Retinal pigment epithelial cell (primary cell): Measurements from ENCODE around the gene TM9SF1.

Experiments used
- DNase-seq: peaks from one replicate; pipeline ENCODE4 v3.0.0-alpha.2; 2010; ENCODE audit warnings: low read depth
- H3K4me3 ChIP-seq: 2 replicates; pipeline ENCODE4 v1.5.1; 2011; ENCODE audit warnings: mild to moderate bottlenecking, low read length, control low read depth, moderate library complexity
- TF ChIP-seq, protein P1 (sequence below): conservative IDR thresholded peaks from 2 replicates; pipeline ENCODE4 v1.5.1; 2011; ENCODE audit warnings: low read depth, low read length, control low read depth, inconsistent platforms

The TM9SF1 gene

DNA sequence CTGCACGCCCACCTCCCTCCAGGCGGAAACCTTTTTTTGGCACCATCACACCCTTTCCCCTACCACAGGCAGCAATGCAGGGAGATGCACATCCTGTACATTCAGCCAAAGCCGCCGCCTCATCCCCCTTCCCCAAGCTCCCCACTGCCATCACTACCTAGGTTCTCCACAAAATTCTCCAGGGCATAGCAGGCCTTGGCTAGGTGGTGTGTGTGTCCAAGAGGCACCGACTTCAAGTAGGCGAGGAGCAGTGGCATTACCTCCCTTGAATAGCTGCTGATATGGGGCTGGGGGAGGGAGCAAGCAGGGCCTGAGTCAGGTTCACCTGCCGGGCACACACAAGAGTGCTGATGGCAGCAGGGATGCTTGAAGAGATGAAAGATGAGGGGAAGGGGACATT, 10.2 kb downstream of the TM9SF1 start:
- TF ChIP-seq, protein P1, sequence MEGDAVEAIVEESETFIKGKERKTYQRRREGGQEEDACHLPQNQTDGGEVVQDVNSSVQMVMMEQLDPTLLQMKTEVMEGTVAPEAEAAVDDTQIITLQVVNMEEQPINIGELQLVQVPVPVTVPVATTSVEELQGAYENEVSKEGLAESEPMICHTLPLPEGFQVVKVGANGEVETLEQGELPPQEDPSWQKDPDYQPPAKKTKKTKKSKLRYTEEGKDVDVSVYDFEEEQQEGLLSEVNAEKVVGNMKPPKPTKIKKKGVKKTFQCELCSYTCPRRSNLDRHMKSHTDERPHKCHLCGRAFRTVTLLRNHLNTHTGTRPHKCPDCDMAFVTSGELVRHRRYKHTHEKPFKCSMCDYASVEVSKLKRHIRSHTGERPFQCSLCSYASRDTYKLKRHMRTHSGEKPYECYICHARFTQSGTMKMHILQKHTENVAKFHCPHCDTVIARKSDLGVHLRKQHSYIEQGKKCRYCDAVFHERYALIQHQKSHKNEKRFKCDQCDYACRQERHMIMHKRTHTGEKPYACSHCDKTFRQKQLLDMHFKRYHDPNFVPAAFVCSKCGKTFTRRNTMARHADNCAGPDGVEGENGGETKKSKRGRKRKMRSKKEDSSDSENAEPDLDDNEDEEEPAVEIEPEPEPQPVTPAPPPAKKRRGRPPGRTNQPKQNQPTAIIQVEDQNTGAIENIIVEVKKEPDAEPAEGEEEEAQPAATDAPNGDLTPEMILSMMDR, result no peak
- no peak overlapping the region for H3K4me3 ChIP-seq
- DNase-seq, result no peak

DNA sequence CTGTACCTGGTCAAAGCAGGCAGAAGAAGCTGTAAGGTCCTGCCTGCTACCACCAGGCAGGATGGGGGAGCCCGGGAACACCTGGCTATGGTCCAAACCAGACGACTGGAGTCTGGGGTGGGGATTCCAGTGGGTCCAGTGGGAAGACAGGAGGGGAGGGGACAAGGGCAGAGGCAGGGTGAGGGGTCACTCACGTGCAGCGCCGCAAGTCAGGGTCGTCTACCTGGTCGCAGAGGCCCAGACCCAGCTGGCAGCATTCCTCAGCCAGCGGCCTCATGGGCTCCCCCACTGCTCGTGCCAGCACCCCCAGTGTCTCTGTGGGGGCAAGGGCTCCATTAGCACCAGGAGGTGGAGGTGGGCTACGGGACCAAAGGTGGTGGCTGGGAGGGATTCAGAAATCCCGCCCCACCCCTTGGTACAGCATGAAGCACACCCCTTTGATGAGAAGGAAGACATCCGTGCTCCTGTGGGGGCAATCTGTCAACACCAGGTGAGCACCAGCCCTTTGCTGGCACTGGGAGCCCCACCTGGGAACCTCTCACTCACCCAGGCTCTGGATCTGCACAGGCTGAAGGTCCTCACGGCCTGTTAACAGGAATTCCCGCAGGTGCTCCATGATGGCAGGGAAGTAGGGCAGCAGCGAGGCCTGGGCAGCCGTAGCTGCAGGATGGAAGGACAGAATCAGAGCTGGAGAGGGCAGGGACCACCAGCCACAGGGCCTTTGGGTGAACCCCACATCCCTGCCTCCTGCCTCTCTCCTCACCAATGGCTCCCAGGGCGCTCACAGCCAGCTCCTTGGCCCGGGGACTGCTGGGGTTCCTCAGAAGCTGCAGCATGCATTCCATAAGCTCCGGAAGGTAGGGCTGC, 10.9 kb downstream of the TM9SF1 start:
- no peak for DNase-seq
- TF ChIP-seq, protein P1, result no peak
- no peak overlapping the region for H3K4me3 ChIP-seq

DNA sequence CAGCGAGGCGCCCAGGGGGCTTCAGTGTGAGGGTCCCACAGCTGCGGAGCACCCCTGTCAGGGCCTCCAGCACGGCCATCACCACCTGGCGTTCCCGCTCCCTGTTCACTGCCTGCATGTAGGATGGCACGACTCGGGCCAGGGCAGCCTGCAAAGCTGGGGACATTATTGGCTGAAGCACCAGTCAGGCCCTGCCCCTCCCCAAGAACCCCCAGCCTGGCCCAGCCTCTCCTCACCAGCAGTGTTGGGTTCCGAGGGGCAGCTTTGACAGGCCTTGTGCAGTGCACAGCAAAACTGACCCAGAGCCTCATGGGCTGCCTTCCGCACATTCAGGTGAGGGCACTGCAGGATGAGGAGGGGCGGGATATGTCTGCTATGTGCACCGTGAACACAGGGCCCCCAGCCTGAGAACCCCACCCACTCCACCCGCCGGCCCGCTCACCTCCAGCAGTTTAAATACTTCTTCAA, 12.2 kb downstream of the TM9SF1 start:
- DNase-seq, result no peak
- no peak overlapping the region for H3K4me3 ChIP-seq
- TF ChIP-seq, protein P1, result no peak

DNA sequence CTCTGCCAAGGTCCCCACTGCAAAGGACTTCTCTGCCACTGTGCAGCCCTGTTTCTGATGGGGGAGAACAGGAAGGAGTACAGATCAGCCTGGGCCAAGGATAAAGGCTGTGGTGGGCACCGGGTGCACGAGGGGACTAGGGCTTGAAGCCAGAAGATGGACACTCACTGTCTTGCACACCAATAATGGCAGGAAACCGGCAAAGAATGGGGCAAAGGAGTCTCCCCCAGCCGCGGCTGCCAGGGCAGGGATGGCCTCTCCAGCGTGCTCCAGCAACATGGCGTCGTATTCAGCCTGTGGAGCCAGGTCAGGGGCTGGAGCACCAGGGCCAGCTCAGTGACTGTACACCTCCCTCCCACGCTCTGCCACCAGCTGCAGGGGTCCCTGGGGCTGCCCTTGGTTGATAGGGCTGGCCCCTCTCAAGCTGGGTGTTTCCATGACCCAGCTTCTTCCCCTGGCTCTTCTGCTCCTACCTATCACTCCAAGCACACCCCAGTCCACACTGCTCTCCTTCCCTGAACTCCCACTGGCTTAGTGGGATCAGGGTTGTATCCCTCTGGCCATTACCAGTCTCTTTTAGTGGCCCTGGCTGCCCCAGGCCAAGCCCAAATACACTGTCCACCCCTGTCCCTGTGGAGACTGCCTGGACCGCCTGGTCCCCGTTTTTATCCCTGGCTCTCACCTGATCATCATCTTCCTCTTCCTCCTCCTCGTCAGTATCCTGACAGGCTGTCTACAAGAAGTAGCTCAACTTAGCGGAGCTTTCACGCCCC, 12.9 kb downstream of the TM9SF1 start:
- TF ChIP-seq, protein P1, result no peak
- DNase-seq, result no peak
- no peak overlapping the region for H3K4me3 ChIP-seq

DNA sequence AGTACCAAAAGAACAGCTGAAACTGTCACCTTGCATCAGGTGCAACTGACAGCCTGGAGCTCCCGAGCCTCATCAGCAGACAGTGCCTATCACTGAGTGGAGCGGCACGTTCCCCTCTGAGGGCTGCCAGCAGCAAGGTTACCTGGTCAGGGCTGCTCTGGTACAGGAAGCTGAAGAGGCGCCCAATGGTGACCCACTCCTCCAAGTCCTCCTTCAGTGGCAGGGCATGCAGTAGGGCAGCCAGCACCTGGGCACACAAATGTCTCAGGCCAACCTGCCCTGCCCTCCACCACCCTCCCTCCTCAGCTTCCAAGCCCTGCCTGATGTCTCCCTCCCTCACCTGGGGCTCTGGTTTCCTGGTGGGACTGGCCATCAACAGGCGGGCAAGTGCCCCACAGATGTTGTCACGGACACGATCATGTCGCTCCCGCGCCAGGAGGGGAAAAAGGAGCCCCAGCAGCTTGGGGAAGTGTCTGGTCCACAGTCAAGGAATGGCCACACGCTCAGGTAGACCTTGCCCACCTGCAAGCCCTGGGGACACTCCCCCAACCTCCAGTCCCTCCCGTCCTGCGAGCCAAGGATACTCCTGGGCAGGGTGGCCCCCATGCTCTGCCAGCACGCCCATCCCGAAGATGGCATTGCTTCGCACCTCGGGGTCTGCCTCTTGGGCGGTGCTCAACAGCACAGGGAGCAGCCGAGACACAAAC, 13.7 kb downstream of the TM9SF1 start:
- DNase-seq, result no peak
- TF ChIP-seq, protein P1, result no peak
- no peak overlapping the region for H3K4me3 ChIP-seq

DNA sequence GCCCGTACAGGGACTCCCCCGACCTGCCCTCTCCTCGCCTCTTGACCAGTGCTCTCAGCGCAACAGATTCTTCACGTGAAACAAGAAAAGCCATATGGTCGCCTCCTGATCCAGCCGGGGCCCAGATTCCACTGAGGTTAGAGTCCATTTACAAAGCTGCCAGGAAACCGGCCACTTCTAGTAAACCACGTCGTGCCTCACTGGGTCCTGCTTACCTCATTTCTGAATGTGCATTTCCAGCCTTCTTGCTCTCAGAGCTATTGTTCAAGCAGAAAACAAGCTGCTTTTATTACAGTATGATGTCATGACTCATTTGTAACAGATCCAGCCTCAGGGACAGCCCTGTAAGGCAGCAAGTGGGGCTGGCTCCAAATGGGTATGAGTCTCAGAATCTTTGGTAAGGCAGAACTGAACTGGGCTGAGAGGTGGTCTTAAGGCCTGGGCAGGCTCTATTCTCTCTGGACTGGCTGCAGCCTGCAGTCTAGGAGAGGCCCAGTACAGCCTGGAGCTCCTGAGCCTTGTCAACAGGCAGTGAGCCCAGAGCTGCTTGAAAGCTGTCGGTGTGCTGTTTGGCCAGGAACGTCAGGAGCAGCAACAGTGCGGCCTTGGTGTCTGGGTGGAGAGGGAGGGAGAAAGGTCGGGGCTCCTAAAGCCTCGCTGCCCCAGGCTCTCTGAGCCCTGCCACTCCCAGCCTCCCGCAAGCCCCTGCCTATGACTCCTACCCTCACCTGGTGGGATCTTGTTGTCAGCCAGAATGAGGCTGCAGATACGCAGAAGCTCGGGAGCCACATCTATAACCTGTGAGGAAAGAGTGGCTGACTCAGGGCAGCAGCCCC, 15.1 kb downstream of the TM9SF1 start:
- TF ChIP-seq, protein P1, result no peak
- DNase-seq, result no peak
- H3K4me3 ChIP-seq, result no peak overlapping the region
